22Rv1 (cell line): Measurements from ENCODE around the gene GTF3C5.

Experiments used
- ZFX ChIP-seq: fragments of 450-650 bp; IDR thresholded peaks from 2 replicates; pipeline ENCODE4 v1.6.1; 2017; ENCODE audit warnings: antibody characterized with exemption, borderline replicate concordance
- TF ChIP-seq, protein P1 (sequence below): fragments of 450-650 bp; IDR thresholded peaks from 2 replicates; pipeline ENCODE4 v1.5.1; 2017; ENCODE audit warnings: mild to moderate bottlenecking

DNA sequence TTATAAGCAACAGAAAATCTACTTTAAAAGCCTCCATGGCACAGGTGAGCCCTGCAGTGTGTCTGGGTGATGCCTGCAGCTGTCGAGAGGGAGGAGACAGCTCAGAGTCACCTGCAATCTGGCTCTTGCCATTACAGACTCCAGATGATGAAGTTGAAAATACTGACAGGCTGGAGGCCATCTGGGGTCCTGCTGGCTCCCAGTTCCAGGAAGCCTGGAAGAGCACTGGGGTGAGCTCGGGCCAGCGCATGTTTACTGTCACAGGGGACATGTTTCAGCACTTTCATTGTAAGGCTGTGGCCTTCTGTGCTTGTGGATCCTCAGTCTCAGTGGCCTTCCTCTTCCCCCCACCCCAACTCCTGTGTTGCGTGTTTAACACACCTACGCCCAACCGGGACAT, 59.4 kb downstream of the GTF3C5 start:
- TF ChIP-seq, protein P1, sequence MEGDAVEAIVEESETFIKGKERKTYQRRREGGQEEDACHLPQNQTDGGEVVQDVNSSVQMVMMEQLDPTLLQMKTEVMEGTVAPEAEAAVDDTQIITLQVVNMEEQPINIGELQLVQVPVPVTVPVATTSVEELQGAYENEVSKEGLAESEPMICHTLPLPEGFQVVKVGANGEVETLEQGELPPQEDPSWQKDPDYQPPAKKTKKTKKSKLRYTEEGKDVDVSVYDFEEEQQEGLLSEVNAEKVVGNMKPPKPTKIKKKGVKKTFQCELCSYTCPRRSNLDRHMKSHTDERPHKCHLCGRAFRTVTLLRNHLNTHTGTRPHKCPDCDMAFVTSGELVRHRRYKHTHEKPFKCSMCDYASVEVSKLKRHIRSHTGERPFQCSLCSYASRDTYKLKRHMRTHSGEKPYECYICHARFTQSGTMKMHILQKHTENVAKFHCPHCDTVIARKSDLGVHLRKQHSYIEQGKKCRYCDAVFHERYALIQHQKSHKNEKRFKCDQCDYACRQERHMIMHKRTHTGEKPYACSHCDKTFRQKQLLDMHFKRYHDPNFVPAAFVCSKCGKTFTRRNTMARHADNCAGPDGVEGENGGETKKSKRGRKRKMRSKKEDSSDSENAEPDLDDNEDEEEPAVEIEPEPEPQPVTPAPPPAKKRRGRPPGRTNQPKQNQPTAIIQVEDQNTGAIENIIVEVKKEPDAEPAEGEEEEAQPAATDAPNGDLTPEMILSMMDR: no peak
- no peak for TF ChIP-seq ZFX
